Liver (tissue), 10 donors: ENCODE data around the gene TBC1D24. TPM values are rescaled to one million over a fixed set of nuclear protein-coding genes. Genes with fewer than 3 reads are reported as not detected.
A peak's percentile ranks its signal among the peaks of the same experiment; 100 is the strongest.
"Not testable (repeated sequence)": the region's sequence is repeated elsewhere in the genome, so short reads cannot be mapped to it uniquely, and the experiment has no call there.

ENCODE experiments used
- DNase-seq: peaks from one replicate; pipeline ENCODE4 v3.0.0-alpha.2; 2017; ENCODE audit warnings: low spot score
- H3K27ac ChIP-seq, 2 donors: one replicate each; pipeline ENCODE4 v1.7.0; 2013; ENCODE audit warnings: inconsistent platforms in 2 of 2, low read length in 2 of 2, control low read depth in 1 of 2, low read depth in 1 of 2, mild to moderate bottlenecking in 1 of 2
- H3K27me3 ChIP-seq, 4 donors: one replicate each; pipeline versions ENCODE4 v1.6.1 to v1.7.0; 2013; ENCODE audit warnings: low read length in 3 of 4, inconsistent platforms in 1 of 4, mild to moderate bottlenecking in 1 of 4, moderate library complexity in 1 of 4; ENCODE audit not compliant: control insufficient read depth in 4 of 4, insufficient read depth in 4 of 4
- H3K36me3 ChIP-seq, 4 donors: one replicate each; pipeline versions ENCODE4 v1.6.1 to v1.7.0; 2013; ENCODE audit warnings: low read length in 3 of 4, mild to moderate bottlenecking in 3 of 4, low read depth in 1 of 4, moderate library complexity in 1 of 4; ENCODE audit not compliant: control insufficient read depth in 4 of 4, insufficient read depth in 3 of 4
- H3K4me1 ChIP-seq, 4 donors: one replicate each; pipeline versions ENCODE4 v1.6.1 to v1.7.0; 2013; ENCODE audit warnings: low read length in 3 of 4, mild to moderate bottlenecking in 3 of 4, moderate library complexity in 1 of 4; ENCODE audit not compliant: control insufficient read depth in 4 of 4, insufficient read depth in 4 of 4
- H3K4me3 ChIP-seq, 3 donors: one replicate each; pipeline versions ENCODE4 v1.6.1 to v1.7.0; 2013; ENCODE audit warnings: low read length in 3 of 3, control low read depth in 1 of 3, low read depth in 1 of 3, mild to moderate bottlenecking in 1 of 3
- H3K9ac ChIP-seq, 2 donors: one replicate each; pipeline ENCODE4 v1.7.0; 2013; ENCODE audit warnings: low read length in 2 of 2, mild to moderate bottlenecking in 2 of 2, moderate library complexity in 2 of 2, control low read depth in 1 of 2, low read depth in 1 of 2
- H3K9me3 ChIP-seq, 4 donors: one replicate each; pipeline versions ENCODE4 v1.6.1 to v1.7.0; 2013; ENCODE audit warnings: low read length in 3 of 4; ENCODE audit not compliant: control insufficient read depth in 4 of 4
- WGBS: extraction: QIAGEN DNeasy Blood & Tissue Kit; methylation state at CpG from one replicate; pipeline ENCODE4 v1.1.7; 2013; 5-methylcytosine and 5-hydroxymethylcytosine counted together
- polyA plus RNA-seq, 2 donors: library from polyadenylated mRNA; stranded (reverse) in 1 of 2; unstranded in 1 of 2; fragments of 200-250 nt in 1 of 2; fragments of >200 nt in 1 of 2; fragmentation: Nextera tagmentation in 1 of 2; extraction: Ambion mirVana in 1 of 2; gene quantifications; one replicate each; pipeline versions ENCODE4 v1.2.1 to v1.2.3, GENCODE V29; 2013 to 2015
- small RNA-seq: library from RNA; depleted of rRNA; stranded (forward); fragments of <200 nt; gene quantifications from one replicate; pipeline ENCODE3, GENCODE V24; 2014
- total RNA-seq, 2 donors: library from RNA; depleted of rRNA; stranded (reverse); fragments of >200 nt; gene quantifications; one replicate each; pipeline ENCODE4 v1.2.3, GENCODE V29; 2014
- donor health status: healthy.
- donor health status: healthy.
- donor health status: healthy.
- donor health status: healthy.
- donor health status: healthy.

TBC1D24 gene
- total and polyA plus RNA-seq, 4 donors, result 8.4 to 22.3 (median 11.5) TPM

- H3K36me3 ChIP-seq, H3K4me3 ChIP-seq, H3K9ac ChIP-seq, H3K9me3 ChIP-seq, H3K4me1 ChIP-seq, H3K27me3 ChIP-seq, DNase-seq, H3K27ac ChIP-seq: not testable (repeated sequence)
- WGBS, result 65% methylated on average over 11 of the region's 17 CpGs
These were observed 76.5 kb downstream of the TBC1D24 start for GRCh38 chr16:2551420-2551889.

DNA sequence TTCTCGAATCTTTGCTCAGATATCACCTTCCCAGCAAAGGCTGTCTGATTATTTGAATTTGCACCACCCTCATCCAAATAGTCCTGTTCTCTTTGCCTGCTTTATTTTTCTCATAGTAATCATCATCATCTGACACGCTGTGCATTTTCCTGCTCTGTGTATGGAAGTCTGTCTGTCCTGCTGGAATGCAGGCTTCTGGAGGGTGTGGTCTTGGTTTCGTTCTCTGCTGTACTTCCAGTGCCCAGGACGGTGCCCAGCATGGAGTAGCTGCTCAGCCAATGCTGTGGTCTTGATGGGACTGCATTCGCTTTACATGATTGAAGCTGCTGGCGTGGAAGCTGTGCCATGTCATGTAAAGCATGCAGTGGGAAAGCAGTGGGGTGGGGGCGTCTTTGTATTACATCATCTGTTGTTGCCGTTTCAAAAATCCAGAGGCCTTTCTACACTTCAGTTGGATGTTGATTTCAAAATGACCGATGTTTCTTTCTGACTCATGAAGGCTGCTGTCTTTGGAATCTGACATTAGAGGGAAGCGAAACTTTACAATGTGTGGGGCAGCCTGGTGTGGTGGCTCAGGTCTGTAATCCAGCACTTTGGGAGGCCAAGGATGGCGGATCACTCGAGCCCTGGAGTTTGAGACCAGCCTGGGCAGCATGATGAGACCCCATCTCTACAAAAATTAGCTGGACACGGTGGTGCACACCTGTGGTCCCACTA, 79.9 kb downstream of the TBC1D24 start:
- not testable (repeated sequence) for H3K4me3 ChIP-seq, DNase-seq, H3K27ac ChIP-seq, H3K4me1 ChIP-seq, H3K36me3 ChIP-seq, H3K9ac ChIP-seq, H3K27me3 ChIP-seq, H3K9me3 ChIP-seq
- WGBS, result no CpG with 5 or more reads among the region's 13 CpGs

Small RNA genes lying within 50 kb of the gene (small RNA-seq; reads per million reads assigned to genes)
- gene AC093525.1, result not detected
- gene MIR3178, result 0.24 reads per million, percentile 14 among the genes with 10 or more reads in this experiment
- gene MIR6768, result not detected

Other genes starting within 250 kb of the TBC1D24 start
- under 1 TPM; 0.37 to 0.67 TPM for gene DNASE1L2, start 238.7 kb upstream of the TBC1D24 start, total RNA-seq
- gene DNASE1L2, start 238.7 kb upstream of the TBC1D24 start, polyA plus RNA-seq, result under 1 TPM; 0.13 to 0.20 TPM
- gene ECI1, start 223.5 kb upstream of the TBC1D24 start, total RNA-seq, result 10 to 100 TPM; 36.8 to 53.0 TPM
- 100 to 1,000 TPM; 106 to 107 TPM for gene ECI1, start 223.5 kb upstream of the TBC1D24 start, polyA plus RNA-seq
- gene RNPS1, start 207.0 kb upstream of the TBC1D24 start, total RNA-seq, result 10 to 100 TPM; 36.5 to 38.2 TPM
- gene RNPS1, start 207.0 kb upstream of the TBC1D24 start, polyA plus RNA-seq, result 10 to 100 TPM; 31.3 to 36.9 TPM
- gene ABCA3, start 134.4 kb upstream of the TBC1D24 start, total RNA-seq, result 1 to 10 TPM in 1 of 2 donors, under 1 TPM in 1; 0.47 to 1.1 TPM
- 1 to 10 TPM in 1 of 2 donors, under 1 TPM in 1; 0.51 to 1.0 TPM for gene ABCA3, start 134.4 kb upstream of the TBC1D24 start, polyA plus RNA-seq
- 10 to 100 TPM in 1 of 2 donors, 1 to 10 TPM in 1; 1.8 to 46.3 TPM for gene CCNF, start 45.7 kb upstream of the TBC1D24 start, total RNA-seq
- gene CCNF, start 45.7 kb upstream of the TBC1D24 start, polyA plus RNA-seq, result 1 to 10 TPM in 1 of 2 donors, under 1 TPM in 1; 0.88 to 1.8 TPM
- 1 to 10 TPM in 1 of 2 donors, under 1 TPM in 1; 0.84 to 6.7 TPM for gene TEDC2, start 15.0 kb upstream of the TBC1D24 start, total RNA-seq
- gene TEDC2, start 15.0 kb upstream of the TBC1D24 start, polyA plus RNA-seq, result 1 to 10 TPM in 1 of 2 donors, under 1 TPM in 1; 0.71 to 1.3 TPM
- gene NTN3, start 3.8 kb upstream of the TBC1D24 start, total RNA-seq, result 1 to 10 TPM in 1 of 2 donors, under 1 TPM in 1; 0.19 to 2.3 TPM
- gene NTN3, start 3.8 kb upstream of the TBC1D24 start, polyA plus RNA-seq, result under 1 TPM in 1 of 2 donors, not detected in 1; 0.28 TPM
- gene ATP6V0C, start 38.8 kb downstream of the TBC1D24 start, total RNA-seq, result 10 to 100 TPM; 17.6 to 27.3 TPM
- 100 to 1,000 TPM in 1 of 2 donors, 10 to 100 TPM in 1; 93.8 to 132 TPM for gene ATP6V0C, start 38.8 kb downstream of the TBC1D24 start, polyA plus RNA-seq
- 10 to 100 TPM; 20.9 to 25.3 TPM for gene AMDHD2, start 45.2 kb downstream of the TBC1D24 start, total RNA-seq
- gene AMDHD2, start 45.2 kb downstream of the TBC1D24 start, polyA plus RNA-seq, result 10 to 100 TPM in 1 of 2 donors, 1 to 10 TPM in 1; 7.5 to 10.4 TPM
- gene CEMP1, start 56.3 kb downstream of the TBC1D24 start, total RNA-seq, result under 1 TPM; 0.17 to 0.23 TPM
- 1 to 10 TPM in 1 of 2 donors, under 1 TPM in 1; 0.06 to 1.6 TPM for gene CEMP1, start 56.3 kb downstream of the TBC1D24 start, polyA plus RNA-seq
- gene PDPK1, start 62.9 kb downstream of the TBC1D24 start, total RNA-seq, result 10 to 100 TPM; 20.5 to 28.1 TPM
- 10 to 100 TPM; 12.1 to 16.0 TPM for gene PDPK1, start 62.9 kb downstream of the TBC1D24 start, polyA plus RNA-seq
- gene KCTD5, start 207.4 kb downstream of the TBC1D24 start, total RNA-seq, result 10 to 100 TPM; 11.3 to 14.2 TPM
- gene KCTD5, start 207.4 kb downstream of the TBC1D24 start, polyA plus RNA-seq, result 10 to 100 TPM in 1 of 2 donors, 1 to 10 TPM in 1; 8.3 to 11.7 TPM
- 1 to 10 TPM in 1 of 2 donors, under 1 TPM in 1; 0.05 to 1.5 TPM for gene PRSS27, start 245.1 kb downstream of the TBC1D24 start, total RNA-seq
- gene PRSS27, start 245.1 kb downstream of the TBC1D24 start, polyA plus RNA-seq, result under 1 TPM in 1 of 2 donors, not detected in 1; 0.22 TPM